ENCODE data around the gene CABLES2.

CABLES2 gene

DNA sequence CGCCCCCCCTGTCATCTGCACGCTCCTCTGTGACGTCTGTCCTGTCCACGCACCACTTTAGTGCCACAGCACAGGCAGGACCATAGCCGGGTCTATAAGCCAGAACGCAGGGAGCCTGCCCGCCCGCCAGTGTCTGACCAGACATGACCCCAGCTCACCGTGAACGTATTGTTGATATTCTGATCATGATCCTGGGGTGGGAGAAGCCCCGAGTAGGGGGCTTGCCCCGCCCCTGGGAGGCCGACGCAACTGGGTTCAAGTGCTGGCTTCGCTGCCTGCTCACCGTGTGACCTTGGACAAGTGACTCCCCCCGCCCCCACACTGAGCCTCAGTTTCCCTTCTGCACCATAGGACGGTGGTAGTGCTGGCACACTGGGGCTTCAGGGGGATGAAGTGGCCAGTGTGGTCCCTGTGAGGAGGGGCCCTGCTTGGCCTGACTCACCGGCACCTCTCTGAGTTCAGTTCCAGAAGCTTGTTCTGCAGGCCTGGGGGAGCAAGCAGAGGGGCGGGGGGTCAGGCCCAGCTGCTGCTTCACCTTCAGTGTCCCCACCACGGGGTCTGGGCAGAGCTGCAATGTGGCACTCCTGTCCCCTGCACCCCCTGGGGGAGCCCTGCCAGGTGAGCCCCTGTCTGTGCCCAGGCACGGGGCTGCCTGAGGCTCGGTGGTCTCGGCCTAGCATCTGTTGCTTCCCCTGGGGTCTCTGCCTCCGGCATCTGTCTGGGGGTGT is 11.1 kb upstream of the CABLES2 start:
- no peak for DNase-seq

DNA sequence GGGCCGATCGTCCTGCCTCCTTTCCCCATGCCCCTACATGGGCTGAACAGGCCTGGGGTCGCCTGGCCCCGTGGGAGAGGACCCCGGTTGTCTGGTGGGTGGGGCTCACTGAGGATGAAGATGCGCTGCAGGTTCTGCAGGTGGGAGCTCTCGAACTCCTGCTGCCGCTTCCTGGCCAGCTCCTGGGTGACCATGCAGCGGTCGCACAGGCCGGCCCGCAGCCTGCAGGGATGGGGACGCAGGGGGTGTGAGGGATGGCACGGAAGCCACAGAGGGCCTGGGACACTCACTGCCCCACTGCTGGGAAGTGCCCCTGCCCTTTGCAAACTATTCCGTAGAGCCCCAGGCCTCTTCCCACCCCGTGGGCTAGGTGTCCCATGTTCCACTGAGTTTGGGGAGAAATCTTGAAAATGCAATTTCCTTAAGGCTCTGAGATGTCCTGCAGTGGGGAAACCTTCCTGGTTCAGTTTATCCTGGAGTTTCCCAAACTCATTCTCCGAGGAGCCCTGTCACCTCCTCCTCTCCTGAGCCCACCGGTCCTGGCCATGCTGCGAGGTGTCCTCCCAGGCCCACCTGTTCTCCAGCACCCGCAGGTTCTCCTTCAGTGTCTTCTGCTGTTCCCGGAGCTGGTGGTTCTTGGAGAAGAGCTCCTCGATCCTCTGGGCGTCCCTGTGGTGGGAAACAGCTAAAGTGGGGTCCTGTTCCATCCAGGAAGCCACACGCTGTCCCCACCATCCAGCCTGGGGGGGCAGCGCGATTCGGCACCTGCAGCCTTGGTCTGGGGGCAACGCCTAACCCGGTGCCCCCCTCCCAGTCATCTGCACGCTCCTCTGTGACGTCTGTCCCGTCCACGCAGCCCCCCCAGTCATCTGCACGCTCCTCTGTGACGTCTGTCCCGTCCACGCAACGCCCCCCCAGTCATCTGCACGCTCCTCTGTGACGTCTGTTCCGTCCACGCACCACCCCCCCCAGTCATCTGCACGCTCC is 9.9 kb upstream of the CABLES2 start:
- DNase-seq: no peak

DNA sequence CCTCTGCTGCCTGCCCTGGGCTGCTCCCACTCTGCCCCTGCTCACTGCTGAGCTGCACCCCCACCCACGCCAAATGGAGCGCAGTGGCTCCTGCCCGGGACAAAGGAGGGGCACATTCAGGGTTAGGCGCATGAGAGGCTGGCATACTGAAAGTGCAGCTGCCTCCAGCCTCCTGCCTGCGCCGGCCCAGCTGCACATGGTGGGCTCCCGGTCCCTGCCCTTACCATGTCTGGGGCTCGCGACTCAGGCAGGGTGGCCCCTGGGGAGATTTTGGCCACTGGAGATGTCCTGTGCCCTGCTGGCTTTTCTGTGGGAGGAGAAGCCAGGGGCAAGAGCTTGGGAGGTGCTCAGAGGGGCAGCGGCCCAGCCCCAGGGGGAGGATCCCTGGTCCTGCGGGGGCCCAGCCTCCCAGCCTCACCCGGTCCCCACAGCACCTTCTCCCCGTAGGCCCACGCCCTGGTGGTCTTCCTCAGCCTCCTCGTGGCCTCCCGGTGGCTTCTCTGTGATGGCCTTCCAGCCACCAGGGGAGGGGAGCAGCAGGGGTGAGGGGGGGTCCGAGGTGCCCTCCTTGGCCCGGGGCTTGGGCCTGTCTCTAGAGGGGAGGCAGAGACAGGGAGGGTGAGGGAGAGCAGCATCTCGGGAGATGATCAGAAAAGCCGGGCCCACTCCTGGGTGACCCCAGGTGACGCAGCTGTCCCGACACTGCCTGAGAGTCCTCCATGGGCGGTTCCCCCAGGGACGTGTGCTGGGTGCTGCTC is 8.4 kb upstream of the CABLES2 start:
- DNase-seq: no peak

DNA sequence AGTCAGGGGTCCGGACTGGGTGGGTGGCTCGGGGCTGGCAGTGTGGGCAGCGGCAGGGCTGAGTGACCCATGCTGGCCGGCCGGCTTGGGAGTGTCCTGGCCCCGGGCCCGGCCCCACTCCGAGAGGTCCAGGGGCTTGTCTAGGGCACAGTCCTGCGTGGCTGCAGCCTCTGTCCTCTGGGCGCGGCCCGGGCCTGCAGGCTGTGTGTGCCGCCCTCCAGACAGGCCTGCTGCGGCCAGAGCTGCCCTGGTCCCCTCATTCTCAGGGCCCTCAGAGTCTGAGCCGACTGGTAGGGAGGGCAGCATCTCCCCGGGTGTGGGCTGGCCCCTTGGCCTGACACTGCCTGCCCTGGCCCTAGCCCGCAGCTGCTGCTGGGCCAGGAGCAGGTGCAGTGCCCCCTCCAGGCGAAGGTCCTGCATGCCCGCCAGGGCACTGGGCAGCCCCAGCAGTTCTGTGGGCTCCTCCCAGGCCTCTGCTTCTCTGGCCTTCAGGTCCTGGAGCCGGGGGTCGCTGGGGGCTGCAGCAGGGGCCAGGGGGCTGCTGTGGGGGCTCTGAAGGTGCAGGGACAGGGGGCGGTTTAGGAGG is 6.9 kb upstream of the CABLES2 start:
- DNase-seq: peak; percentile 98

DNA sequence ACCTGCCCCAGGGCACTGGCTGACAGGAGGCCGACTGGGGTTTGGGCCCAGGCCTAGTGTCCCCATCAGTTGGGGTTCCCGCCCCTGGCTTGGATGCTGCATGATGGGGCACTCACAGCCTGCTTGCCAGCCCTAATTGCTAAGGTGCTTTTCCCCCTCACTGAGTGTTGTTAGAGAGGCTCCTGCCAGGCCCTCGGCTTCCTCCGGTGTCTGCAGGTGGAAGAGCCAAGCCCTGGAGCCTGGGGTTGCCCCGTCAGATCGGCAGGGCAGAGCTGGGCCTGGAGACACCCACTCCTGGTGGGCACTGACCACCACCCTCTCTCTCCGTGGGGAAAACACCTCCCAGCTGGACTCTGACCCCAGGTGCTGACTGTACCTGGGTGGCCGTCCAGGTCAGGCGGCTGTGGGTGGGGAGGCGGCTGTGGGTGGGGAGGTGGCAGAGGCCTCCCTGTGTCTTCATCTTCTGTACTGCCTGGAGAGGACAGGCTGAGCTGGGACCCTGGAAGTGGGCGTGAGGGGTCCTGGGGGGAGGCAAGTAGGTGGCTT is 6.0 kb upstream of the CABLES2 start:
- DNase-seq: no peak

DNA sequence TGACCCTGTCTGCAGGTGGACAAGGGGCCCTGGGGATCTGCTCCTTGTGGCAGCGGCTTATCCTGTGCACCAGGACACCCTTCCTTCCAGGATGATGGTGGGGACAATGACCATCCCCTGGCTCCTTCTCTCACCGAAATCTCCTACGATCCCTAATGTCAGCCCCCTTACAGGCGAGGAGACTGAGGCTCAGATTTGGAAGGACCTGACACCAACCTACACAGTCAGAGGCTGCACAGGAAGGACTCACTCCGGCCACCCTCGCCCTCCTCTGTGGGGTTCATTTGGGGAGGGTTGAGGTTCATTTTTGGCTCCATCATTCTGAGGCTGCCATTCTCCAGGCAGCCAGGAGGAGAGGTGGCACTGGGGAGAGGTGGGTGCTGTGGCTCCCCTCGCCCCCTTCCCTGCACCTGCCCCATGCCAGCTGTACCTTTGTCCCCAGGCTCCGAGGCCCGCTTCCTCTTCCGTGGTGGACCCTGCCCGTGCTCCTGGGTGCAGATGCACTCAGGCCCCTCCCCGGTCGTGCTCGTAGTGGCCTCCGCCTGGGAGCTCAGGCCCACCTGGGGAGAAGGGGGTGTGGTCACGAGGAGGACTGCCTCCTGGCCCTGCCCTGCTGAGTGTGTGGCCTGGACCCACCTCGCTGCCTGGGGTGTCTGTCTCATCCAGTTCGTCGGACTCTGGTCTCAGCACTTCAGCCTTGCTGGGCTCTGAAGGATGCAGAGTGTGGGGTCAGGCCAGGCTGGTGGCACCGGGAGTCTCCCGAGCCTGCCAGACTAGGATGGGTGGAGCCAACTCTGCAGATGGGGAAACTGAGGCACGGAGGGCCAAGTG is 5.3 kb upstream of the CABLES2 start:
- DNase-seq: no peak

DNA sequence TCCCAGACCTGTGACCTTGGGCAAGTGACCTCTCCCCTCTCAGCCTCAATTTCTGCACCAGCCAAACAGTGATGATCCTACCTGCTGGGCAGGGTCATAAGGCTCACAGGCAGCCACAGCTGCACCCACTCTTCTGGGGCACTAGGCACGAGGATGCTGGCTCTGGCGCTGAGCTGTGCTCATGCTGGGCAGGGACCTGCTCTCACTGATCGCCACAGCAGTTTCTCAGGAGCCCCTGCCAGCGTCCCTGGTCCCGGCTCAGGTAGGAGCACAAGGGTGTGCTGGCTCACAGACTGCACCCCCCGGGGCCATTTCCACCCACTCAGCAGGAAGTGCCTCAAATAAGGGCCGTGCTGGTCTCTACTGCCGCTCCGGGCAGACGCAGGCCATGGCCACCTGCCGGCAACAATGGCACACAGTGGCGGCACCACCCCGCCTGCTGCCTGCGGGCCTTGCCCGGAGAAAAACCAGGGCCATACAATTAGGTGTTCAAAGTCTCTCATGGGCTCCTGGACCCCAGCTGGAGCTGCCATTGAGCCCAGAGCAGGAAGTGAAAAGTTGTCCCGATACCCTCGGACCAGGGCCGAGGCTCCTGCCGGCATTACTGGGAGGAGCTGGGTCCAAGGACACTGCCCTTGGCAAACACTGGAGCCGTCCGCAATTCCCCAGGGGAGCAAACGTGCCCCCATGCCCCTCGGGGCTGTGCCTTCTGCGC is 4.6 kb upstream of the CABLES2 start:
- no peak for DNase-seq

DNA sequence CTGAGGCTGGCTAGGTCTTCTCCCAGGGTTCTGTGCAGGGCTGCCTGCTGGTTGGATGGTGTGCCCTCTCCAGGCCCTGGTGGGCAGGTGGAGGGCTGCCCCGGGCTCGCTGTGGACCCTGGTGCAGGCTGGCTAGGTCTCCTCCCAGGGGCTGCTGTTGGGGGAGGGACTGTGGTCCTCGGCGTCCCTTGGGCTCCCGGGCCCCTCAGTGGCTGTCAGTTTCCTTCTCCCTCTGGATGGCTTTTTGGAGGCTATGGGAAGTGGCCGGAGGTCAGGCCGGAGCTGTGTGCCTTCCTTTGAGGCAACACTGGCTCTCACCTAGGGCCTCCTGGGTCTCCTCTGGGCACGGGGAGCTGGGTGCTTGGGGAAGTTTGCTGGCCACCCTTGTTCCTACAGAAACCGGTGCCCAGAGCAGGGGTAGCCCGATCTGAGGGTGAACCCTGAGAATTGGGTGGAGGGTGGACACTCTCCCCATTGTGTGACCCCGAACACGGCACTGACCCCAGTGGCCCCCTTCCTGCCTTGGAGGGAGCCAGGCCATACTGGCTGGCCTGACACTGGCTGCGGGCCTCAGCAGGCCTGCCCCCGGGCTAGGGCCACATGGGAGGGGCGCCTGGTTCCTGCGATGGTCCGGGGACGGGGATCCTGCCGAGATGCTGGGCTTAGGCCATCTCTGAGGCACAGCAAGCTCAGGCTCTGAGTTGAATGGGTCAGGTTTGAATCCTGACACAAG is 3.8 kb upstream of the CABLES2 start:
- DNase-seq: no peak

DNA sequence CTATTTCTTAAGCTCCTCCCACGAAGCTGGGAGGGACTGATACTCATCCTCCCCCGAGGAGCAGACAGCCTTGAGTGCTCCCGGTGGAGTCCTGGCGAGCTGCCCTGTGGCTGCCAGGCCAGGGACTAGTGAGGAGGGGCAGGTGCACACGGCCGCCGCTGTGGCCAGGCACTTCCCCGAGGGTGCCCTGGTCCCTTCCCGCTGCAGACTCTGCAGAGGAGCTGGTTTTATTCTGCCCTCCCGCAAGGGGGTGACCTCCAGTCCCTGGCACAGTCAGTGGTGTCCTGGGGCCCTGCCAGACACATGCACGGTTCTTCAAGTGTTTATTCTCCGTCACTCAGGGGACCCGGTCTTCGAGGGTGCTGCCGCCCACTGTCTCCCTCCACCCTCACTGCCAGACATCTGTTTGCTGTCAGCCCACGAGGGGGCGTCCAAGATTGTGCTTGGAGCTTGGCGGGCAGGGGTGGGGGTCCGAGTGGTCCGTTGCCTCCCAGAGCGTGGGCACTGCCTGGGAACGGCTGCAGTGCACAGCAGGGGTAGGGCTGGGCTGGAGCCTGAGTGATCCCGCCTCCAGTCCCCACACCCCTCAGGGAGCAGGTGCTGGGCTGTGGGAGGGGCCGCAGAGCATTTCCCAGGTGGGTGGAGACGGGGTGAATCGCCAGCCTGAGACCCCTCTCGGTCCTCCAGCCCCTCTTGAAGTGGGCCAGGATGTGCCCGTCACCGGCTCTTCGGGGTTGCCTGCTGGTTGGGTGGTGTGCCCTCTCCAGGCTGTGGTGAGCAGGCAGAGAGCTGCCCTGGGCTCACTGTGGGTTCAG is 3.1 kb upstream of the CABLES2 start:
- DNase-seq: peak; percentile 96

DNA sequence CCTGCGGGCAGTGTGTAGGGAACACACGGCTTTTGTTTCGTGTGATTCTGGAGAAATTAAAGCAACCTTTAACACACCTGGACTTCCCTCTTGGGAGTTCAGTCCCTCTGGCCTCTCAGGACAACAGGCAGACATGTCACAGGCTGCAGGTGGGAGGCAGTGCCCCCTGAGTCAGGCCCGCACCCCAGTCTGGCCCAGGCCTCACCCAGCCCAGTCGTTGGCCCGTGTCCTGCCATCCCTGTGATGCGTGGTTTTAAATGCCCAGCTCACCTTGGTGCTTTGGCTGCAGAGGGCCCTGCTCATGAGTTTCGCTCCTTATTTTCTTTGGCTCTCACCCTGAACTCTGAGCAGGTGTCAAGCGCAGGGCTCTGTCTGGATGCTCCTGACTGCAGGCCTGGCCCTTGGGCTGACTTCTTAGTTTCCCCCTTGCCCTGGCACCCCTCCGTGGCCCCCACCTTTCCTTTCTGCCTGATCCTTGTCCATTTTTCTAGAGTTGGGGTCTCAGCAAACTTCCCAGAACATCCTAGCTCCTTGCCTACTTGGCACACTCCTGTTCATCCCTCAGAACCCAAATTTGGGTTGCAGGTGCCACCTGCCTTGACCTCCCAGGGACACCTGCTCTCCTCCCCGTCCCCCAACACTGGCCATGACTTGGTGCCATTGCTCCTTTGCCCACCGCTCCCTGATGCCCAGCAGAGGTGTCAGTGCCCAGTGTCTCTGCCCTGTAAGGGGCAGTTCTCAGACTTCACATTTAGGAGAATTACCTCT is 2.2 kb upstream of the CABLES2 start:
- no peak for DNase-seq

DNA sequence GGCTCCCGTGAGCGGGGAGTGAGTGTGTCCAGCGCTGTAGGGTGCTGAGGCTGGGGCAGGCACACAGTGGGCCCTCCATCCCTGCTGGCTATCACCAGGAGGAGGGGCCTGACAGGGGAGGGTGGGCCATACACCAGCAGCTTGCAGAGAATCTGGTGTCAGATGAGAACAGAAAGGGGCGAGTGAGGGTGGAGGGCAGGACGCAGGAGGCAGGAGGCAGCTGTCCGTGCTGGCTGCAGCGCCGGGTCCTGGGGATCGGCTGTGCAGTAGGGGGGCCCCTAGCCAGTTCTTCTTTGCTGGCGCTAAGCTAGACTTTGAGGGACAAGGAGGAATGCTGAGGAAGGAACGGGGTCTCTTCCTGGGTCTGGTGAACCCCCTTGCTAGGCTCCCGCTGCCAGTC is 1.6 kb upstream of the CABLES2 start:
- no peak for DNase-seq

DNA sequence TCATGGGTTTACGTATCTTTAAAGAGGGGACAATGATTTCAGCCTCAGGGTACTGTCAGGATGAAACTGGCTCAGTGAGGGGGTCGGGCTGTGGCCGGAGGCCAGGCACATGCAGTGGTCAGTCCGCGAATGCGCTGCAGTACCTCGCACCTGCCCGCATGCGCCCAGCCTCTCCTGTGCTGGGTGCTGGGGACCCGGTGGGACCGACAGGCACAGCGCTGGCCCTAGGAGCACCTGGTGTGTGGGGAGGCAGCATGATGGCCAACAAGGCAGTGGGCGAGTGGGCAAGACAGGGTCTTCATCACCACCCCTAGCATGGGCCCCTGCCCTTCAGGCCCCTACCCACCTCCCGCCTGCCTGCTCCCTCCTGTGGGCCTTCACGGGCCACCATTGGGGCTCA is 970 bp upstream of the CABLES2 start:
- no peak for DNase-seq

DNA sequence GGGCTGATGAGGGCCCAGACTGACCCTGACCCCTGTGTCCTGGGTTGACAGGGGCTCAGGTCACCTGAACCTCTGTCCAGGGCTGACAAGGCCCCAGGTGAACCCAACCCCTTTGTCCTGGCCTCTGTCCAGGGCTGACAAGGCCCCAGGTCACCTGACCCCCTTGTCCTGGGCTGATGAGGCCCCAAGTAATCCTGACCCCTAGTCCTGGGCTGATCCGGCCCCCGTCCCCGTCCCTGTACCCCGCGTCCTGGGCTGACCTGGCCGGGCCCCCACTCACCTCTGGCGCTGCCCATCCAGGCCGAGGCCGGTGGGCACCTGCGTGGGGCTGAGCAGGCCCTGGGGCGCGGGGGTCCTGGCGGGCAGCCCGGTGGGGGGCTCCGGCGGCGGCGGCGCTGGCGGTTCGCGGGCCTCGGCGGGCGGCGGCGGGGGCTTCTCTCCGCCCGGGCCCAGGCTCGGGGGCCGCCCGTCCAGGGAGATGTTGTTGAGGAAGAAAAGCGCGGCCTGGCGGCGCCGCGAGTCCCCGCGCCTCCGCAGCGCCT is 379 bp downstream of the CABLES2 start:
- no peak for DNase-seq

DNA sequence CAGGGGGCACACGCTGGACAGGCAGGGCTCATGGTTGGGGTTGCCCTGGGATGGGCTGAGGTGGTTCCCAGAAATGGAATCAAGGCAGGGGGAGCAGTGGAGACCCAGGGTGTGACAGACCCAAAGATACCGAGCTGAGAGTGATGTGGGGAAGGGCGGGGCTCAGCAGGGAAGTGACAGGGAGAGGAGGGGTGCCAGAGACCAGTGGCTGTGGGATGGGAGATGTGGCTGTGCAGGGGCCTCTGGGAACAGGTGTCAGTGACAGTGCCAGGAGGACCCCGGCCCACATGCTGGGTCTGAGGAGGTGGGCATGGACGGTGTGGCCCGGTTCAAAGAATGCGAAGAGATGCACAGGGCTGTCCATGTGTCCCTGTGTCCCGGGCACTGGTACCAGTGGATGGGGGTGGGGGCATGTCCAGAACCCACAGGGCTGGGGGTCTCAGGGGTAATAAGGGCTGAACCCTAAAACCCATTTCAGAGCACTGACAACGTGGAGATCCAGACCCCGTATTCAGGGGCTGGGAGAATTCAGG is 1.0 kb downstream of the CABLES2 start:
- DNase-seq: no peak

DNA sequence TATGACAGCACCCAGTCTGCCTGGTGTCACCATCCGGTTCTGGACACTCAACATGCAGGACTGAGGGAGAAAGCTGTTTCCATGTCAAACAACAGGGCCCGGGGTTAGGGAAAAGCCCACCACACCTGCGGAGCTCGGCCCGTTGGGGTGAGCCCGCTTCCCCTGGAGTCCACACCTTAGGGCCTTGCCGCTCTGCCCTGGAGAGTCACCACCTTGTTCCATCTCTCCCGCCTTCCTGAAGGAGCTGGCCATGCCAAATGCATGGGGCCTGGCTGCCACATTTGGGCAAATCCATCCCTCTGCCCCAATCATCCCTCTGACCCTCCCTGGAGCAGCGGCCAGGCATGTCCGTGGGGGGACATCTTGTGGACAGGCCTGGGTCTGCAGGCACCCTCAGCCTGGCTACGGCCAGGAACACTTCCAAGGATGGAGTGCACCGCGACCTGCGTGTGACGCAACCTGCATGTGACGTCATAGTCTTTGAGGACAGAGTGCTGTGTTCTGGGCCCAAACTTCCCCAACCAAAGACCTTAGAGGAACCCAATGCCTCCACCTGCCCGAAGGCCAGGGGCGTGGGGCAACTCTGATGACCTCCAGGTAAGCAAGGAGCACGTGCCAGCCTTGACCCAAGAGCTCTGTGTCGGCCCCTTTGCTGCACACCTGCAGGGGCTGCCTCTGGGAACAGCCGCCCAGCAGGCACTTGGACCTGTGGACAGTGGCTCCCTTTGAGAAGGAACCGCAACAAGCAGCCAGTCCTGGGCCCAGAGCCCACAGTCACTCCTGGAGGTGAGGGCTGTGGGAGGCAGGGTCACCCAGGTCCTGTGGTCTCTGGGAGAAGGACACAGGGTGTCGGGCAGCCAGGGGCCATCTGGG is 1.7 kb downstream of the CABLES2 start:
- DNase-seq: peak; percentile 93

DNA sequence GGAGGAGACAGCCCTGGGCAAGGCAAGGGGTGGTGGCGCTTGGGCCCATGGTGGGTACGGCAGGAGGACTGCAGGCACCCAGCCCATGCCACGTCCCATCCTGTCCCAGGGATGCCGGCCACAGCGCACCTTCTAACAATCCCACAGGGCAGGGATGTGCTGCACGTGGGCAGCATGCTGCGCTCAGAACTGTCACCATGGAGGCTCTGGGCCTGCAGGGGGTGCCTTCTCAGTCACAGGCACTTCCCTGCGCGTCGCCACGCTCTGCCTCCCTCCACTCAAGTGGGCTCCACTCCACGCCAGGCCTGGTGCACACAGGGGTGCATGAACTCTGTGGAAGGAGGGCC is 2.4 kb downstream of the CABLES2 start:
- DNase-seq: no peak

DNA sequence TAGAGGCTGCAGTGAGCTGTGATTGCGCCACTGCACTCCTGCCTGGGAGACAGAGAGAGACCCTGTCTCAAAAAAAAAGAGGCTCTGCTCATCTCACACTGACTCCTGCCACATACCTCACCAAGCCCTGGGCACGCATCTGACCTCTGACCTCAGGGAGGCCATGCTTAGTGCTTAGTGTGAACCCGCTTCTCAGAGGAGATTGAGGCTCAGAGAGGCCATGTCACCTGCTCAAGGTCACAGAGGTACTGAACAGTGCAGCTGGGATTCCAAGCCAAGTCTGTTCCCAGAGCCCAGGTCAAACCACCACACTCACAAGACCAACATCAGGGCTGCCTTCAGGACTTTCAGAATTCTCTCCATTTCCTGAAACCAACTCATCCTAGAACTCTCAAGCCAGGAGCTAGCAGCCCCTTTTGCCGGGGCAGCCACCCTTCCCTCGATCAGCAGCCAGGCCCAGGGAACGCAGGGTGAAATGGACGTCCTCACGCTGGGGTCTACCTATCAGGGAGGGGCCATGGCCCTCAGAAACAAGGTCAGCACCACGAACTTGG is 2.9 kb downstream of the CABLES2 start:
- DNase-seq: no peak
